PC-3 (cell line): ENCODE results near the gene PDE4DIP. TPM values are rescaled to one million over a fixed set of nuclear protein-coding genes. Genes with fewer than 3 reads are reported as not detected.
"Not testable (repeated sequence)": the region's sequence is repeated elsewhere in the genome, so short reads cannot be mapped to it uniquely, and the experiment has no call there.

ENCODE experiments used
- ATAC-seq: fragments of 200-7000 bp; cut with Tn5 transposase; 2 replicates; pipeline ENCODE4 v1.9.1; 2020; ENCODE audit warnings: mild to moderate bottlenecking, moderate library complexity
- BruUV-seq: library from RNA; stranded (reverse); fragments of 400-500 nt; replicated peaks from 2 replicates; lab custom pipeline; 2021; lab: Mats Ljungman, UMichigan
- CTCF ChIA-PET: fragments of 300-600 bp; sonication (Branson Sonifier 250); formaldehyde crosslinking; loops from one replicate; lab custom pipeline; 2022; ENCODE audit warnings: antibody characterized with exemption; lab: Charles Lee
- POLR2A ChIA-PET: fragments of 300-600 bp; sonication (Branson Sonifier 250); formaldehyde crosslinking; loops from one replicate; lab custom pipeline; 2022; ENCODE audit warnings: antibody characterized with exemption; ENCODE audit not compliant: unreplicated experiment; lab: Charles Lee
- DNase-seq: peaks from one replicate; pipeline ENCODE4 v3.0.0-alpha.2; 2015
- H2AFZ ChIP-seq: fragments of 300-600 bp; sonication (generic); 2 replicates; pipeline ENCODE4 v1.6.0; 2016; ENCODE audit warnings: antibody characterized with exemption, low read length
- H3F3A ChIP-seq: fragments of 300-600 bp; sonication (generic); one replicate; pipeline ENCODE4 v1.6.0; 2017; ENCODE audit warnings: antibody characterized with exemption, low read length, control low read depth, mild to moderate bottlenecking; ENCODE audit not compliant: unreplicated experiment
- H3K27ac ChIP-seq: fragments of 300-600 bp; sonication (generic); 2 replicates; pipeline ENCODE4 v1.5.1; 2016; ENCODE audit warnings: mild to moderate bottlenecking, low read length
- H3K27me3 ChIP-seq: fragments of 300-600 bp; sonication (generic); 2 replicates; pipeline ENCODE4 v1.6.1; 2016; ENCODE audit warnings: low read length, mixed read lengths
- H3K36me3 ChIP-seq: fragments of 300-600 bp; sonication (generic); 2 replicates; pipeline ENCODE4 v1.6.1; 2016; ENCODE audit warnings: low read depth, mixed run types, low read length, mixed read lengths
- H3K4me1 ChIP-seq: fragments of 300-600 bp; sonication (generic); 2 replicates; pipeline ENCODE4 v1.5.1; 2016; ENCODE audit warnings: low read length; ENCODE audit not compliant: insufficient read depth
- H3K4me2 ChIP-seq: fragments of 300-600 bp; sonication (generic); 2 replicates; pipeline ENCODE4 v1.6.0; 2016; ENCODE audit warnings: low read length
- H3K4me3 ChIP-seq: fragments of 300-600 bp; sonication (generic); 2 replicates; pipeline ENCODE4 v1.5.1; 2016; ENCODE audit warnings: mild to moderate bottlenecking, low read length, mixed read lengths
- H3K79me2 ChIP-seq: fragments of 300-600 bp; sonication (generic); 2 replicates; pipeline ENCODE4 v1.6.1; 2017; ENCODE audit warnings: low read length, mixed read lengths
- H3K9ac ChIP-seq: fragments of 300-600 bp; sonication (generic); 2 replicates; pipeline ENCODE4 v1.6.0; 2016; ENCODE audit warnings: mild to moderate bottlenecking, low read length
- H3K9me2 ChIP-seq: fragments of 300-600 bp; sonication (generic); replicated peaks from 2 replicates; pipeline ENCODE4 v1.6.1; 2016; ENCODE audit warnings: mixed run types, low read length, mixed read lengths
- H3K9me3 ChIP-seq: fragments of 300-600 bp; sonication (generic); 2 replicates; pipeline ENCODE4 v1.6.1; 2016; ENCODE audit warnings: low read length, mixed read lengths
- H4K20me1 ChIP-seq: fragments of 300-600 bp; sonication (generic); 2 replicates; pipeline ENCODE4 v1.6.1; 2016; ENCODE audit warnings: low read length, mixed read lengths
- intact Hi-C: fragments of 100-400 bp; cut with micrococcal nuclease; formaldehyde crosslinking; loops from 2 replicates; pipeline ENCODE4 v1.9.0; 2023
- total RNA-seq: library from RNA; depleted of rRNA; stranded (reverse); fragments of >200 nt; gene quantifications from 2 replicates; pipeline ENCODE4 v1.2.3, GENCODE V29; 2014

PDE4DIP gene
- total RNA-seq, 1 experiment from 2014 or later: 20.1 TPM

DNA sequence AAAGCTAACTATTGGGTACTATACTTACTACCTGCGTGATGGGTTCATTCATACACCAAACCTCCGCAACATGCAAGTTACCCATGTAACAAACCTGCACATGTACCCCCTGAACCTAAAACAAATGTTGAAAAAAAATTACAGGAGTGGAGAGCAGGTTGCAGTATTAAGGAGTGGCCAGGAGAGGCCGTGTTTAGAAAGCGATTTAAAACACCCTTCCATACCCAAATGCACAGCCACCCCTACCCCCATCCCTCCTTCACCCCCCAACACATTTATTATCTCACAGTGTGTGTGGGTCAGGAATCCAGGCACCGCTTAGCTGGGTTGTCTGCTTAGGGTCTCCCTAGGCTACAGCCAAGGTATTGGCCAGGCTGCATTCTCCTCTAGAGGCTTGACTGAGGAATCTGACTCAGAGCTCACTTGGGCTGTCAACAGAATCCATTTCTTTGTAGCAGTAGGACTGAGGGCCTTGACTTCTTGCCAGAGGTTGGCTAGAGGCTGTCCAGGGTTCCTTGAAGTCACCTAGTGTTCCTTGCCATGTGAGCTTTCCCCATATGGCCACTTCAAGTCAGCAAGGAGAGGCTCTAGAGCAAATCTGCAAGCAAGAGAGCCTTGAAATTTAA lies 67.2 kb downstream of the PDE4DIP start:
- DNase-seq, H3K4me2 ChIP-seq, H3K27ac ChIP-seq, H3K36me3 ChIP-seq, BruUV-seq, H3K27me3 ChIP-seq, H4K20me1 ChIP-seq, CTCF ChIA-PET, H3K9me2 ChIP-seq, H3K9me3 ChIP-seq, H3K79me2 ChIP-seq, H3K4me3 ChIP-seq, H3K9ac ChIP-seq, H3K4me1 ChIP-seq, intact Hi-C loops, H3F3A ChIP-seq, H2AFZ ChIP-seq, POLR2A ChIA-PET: not testable (repeated sequence)
- ATAC-seq: peak; percentile 80

DNA sequence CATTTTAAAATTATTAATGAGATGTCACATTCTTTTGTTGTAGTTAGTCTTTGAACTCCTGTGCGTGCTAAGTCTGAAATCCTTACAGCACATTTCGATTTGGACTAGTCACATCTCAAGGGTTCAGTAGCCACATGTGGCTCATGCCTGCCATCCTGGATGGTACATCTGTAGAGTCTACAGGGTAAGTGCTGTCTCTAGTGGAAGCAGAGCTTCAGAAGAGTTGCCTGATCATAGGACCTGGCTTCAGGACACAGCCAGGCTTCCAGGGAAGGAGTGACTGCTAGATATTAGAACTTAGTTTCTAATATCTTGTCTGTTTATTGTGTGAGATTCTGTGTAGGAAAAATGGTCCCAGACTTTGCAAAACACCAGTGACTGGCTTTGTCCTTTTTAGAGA lies 72.0 kb downstream of the PDE4DIP start:
- H3F3A ChIP-seq, H3K9me3 ChIP-seq, H3K9ac ChIP-seq, ATAC-seq, H3K4me3 ChIP-seq, H3K4me2 ChIP-seq, H3K4me1 ChIP-seq, POLR2A ChIA-PET, intact Hi-C loops, H3K27me3 ChIP-seq, H3K79me2 ChIP-seq, H3K9me2 ChIP-seq, H3K27ac ChIP-seq, BruUV-seq, H3K36me3 ChIP-seq, H2AFZ ChIP-seq, H4K20me1 ChIP-seq, DNase-seq, CTCF ChIA-PET: not testable (repeated sequence)

GRCh38 chr1:148916695-148917348 lies 72.6 kb downstream of the PDE4DIP start:
- peak; percentile 27 for ATAC-seq
- H3K36me3 ChIP-seq, H3K4me3 ChIP-seq, H3K9ac ChIP-seq, H3K27me3 ChIP-seq, BruUV-seq, POLR2A ChIA-PET, H3K9me3 ChIP-seq, DNase-seq, H3K4me1 ChIP-seq, H4K20me1 ChIP-seq, CTCF ChIA-PET, H3K4me2 ChIP-seq, H3K9me2 ChIP-seq, H3K79me2 ChIP-seq, H3F3A ChIP-seq, H3K27ac ChIP-seq, H2AFZ ChIP-seq, intact Hi-C loops: not testable (repeated sequence)

DNA sequence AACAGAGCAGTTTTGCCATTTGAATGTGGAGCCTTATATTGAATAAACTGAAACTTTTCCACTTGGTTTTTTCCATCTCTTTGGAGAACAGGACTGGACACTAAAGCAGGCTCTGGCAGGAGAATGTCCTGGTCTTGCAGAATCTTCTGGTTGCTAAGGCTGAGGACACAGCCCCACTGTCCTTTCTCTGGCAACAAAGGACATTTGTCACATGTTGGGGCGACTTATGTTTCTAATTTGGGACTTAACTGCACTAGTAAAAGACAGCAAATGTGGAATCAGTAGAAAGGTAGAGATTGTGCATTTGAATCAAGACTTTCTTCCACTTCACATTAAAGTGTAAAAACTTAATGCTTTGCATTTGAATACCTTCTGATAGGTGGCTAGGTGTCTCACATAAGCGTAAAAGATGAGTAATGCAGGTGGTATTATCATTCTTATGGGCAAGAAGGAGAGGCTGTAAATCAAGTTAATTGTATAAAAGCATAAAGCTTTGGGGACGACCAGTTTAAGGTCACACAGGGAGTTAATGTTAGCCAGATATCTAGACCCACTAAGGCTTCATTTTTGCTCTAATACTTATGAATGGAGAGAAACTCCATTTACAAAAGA lies 74.7 kb downstream of the PDE4DIP start:
- H3K36me3 ChIP-seq, H3K9me3 ChIP-seq, H3K4me2 ChIP-seq, H4K20me1 ChIP-seq, H3K4me1 ChIP-seq, H3K9me2 ChIP-seq, CTCF ChIA-PET, POLR2A ChIA-PET, intact Hi-C loops, H3F3A ChIP-seq, H3K79me2 ChIP-seq, H3K9ac ChIP-seq, H2AFZ ChIP-seq, BruUV-seq, H3K27me3 ChIP-seq, H3K4me3 ChIP-seq, H3K27ac ChIP-seq: not testable (repeated sequence)
- DNase-seq (peak; percentile 1), ATAC-seq (peak; percentile 11; the same call in 1 of the 2 replicates)

- H2AFZ ChIP-seq, H3K27ac ChIP-seq, H3K4me3 ChIP-seq, H3K9ac ChIP-seq, intact Hi-C loops, H3K4me1 ChIP-seq, DNase-seq, H3K9me2 ChIP-seq, ATAC-seq, CTCF ChIA-PET, BruUV-seq, H3K4me2 ChIP-seq, POLR2A ChIA-PET, H3K27me3 ChIP-seq, H3F3A ChIP-seq, H4K20me1 ChIP-seq, H3K79me2 ChIP-seq, H3K36me3 ChIP-seq, H3K9me3 ChIP-seq: not testable (repeated sequence)
Observed at GRCh38 chr1:148921047-148921446, 76.8 kb downstream of the PDE4DIP start.

DNA sequence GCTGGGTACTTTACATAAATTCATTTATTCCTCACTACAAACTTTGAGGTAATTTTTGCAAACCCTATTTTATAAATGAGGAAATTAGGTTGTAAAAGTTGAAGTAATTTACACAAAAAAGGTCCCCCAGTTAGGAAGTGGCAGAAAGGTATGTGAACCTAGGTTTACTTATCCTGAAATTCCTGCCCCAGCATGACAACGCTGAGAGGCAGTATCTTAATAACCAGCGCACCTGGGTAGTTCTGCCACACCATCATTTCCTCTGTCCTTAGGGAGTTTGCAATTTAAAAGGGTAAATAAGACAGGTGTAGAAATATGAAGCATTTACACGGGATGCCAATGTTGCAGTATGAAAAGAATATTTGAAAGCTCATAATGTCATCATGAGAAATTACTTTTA lies 79.6 kb downstream of the PDE4DIP start:
- H3K36me3 ChIP-seq, H3K4me1 ChIP-seq, H3K4me3 ChIP-seq, BruUV-seq, H3K27ac ChIP-seq, H3K9me2 ChIP-seq, ATAC-seq, H3K9ac ChIP-seq, DNase-seq, H3K27me3 ChIP-seq, H3K79me2 ChIP-seq, H3K9me3 ChIP-seq, H4K20me1 ChIP-seq, CTCF ChIA-PET, H3F3A ChIP-seq, intact Hi-C loops, H2AFZ ChIP-seq, H3K4me2 ChIP-seq, POLR2A ChIA-PET: not testable (repeated sequence)
